CD8-positive, alpha-beta memory T cell (primary cell): ENCODE results near the gene MEIS2. TPM values are rescaled to one million over a fixed set of nuclear protein-coding genes. Genes with fewer than 3 reads are reported as not detected.
A peak's percentile ranks its signal among the peaks of the same experiment; 100 is the strongest.

Experiments
- CTCF ChIA-PET: fragments of 350-600 bp; sonication (Branson Sonifier 250); formaldehyde crosslinking; loops from one replicate; lab custom pipeline; 2021; ENCODE audit warnings: antibody characterized with exemption; lab: Charles Lee
- POLR2A ChIA-PET: fragments of 350-600 bp; sonication (Branson Sonifier 250); formaldehyde crosslinking; loops from one replicate; lab custom pipeline; 2021; ENCODE audit warnings: antibody characterized with exemption; lab: Charles Lee
- DNase-seq, 5 donors: peaks; one replicate each; pipeline versions ENCODE4 v3.0.0 to v3.0.0-alpha.2; 2020 to 2022; ENCODE audit warnings: mixed read lengths in 1 of 5
- H3K27ac ChIP-seq: one replicate; pipeline ENCODE4 v1.7.0; 2013; ENCODE audit warnings: low read depth, mild to moderate bottlenecking, low read length, moderate library complexity
- H3K27me3 ChIP-seq: 2 replicates; pipeline ENCODE4 v1.7.0; 2013; ENCODE audit warnings: low read length, mild to moderate bottlenecking; ENCODE audit not compliant: insufficient read depth, poor library complexity, severe bottlenecking
- H3K36me3 ChIP-seq: 2 replicates; pipeline ENCODE4 v1.7.0; 2013; ENCODE audit warnings: mild to moderate bottlenecking, low read length, moderate library complexity; ENCODE audit not compliant: insufficient read depth
- H3K4me1 ChIP-seq: 2 replicates; pipeline ENCODE4 v1.7.0; 2013; ENCODE audit warnings: mild to moderate bottlenecking, low read length, moderate library complexity; ENCODE audit not compliant: insufficient read depth
- H3K4me3 ChIP-seq: 2 replicates; pipeline ENCODE4 v1.7.0; 2013; ENCODE audit warnings: mild to moderate bottlenecking, low read length
- H3K9me3 ChIP-seq: 2 replicates; pipeline ENCODE4 v1.7.0; 2013; ENCODE audit warnings: mild to moderate bottlenecking, low read length
- H3K27ac Mint-ChIP-seq, 8 donors: one replicate each; pipeline ENCODE4 v1.8.0; 2020 to 2021; ENCODE audit warnings: mixed read lengths in 8 of 8, mild to moderate bottlenecking in 6 of 8, inconsistent platforms in 3 of 8, moderate library complexity in 3 of 8
- H3K27me3 Mint-ChIP-seq, 2 donors: one replicate each; pipeline ENCODE4 v1.8.0; 2020 to 2021; ENCODE audit warnings: mixed read lengths in 2 of 2, mild to moderate bottlenecking in 1 of 2, moderate library complexity in 1 of 2
- H3K36me3 Mint-ChIP-seq, 3 donors: one replicate each; pipeline ENCODE4 v1.8.0; 2020 to 2021; ENCODE audit warnings: mixed read lengths in 3 of 3, inconsistent platforms in 1 of 3, mild to moderate bottlenecking in 1 of 3
- H3K4me1 Mint-ChIP-seq, 3 donors: one replicate each; pipeline ENCODE4 v1.8.0; 2020 to 2021; ENCODE audit warnings: mixed read lengths in 3 of 3, inconsistent platforms in 1 of 3, mild to moderate bottlenecking in 1 of 3
- H3K4me3 Mint-ChIP-seq, 7 donors: one replicate each; pipeline ENCODE4 v1.8.0; 2020 to 2021; ENCODE audit warnings: mixed read lengths in 7 of 7, mild to moderate bottlenecking in 6 of 7, moderate library complexity in 4 of 7, inconsistent platforms in 2 of 7
- H3K9me3 Mint-ChIP-seq, 5 donors: one replicate each; pipeline ENCODE4 v1.8.0; 2020 to 2022; ENCODE audit warnings: mixed read lengths in 5 of 5, mild to moderate bottlenecking in 3 of 5, moderate library complexity in 2 of 5, inconsistent platforms in 1 of 5
- polyA plus RNA-seq: library from polyadenylated mRNA; unstranded; fragments of 300-500 nt; fragmentation: Illumina TruSeq; gene quantifications from one replicate; pipeline ENCODE4 v1.2.3, GENCODE V29; 2021
- total RNA-seq, 2 experiments: library from RNA; stranded (reverse); gene quantifications; one replicate each; pipeline ENCODE4 v1.2.3, GENCODE V29; 2021

MEIS2 gene
- total and polyA plus RNA-seq, 3 experiments from 2014 or later = not detected

GRCh38 chr15:36878684-36879262, 221.6 kb downstream of the MEIS2 start:
- Mint-ChIP-seq H3K4me1 (peaks cover 6 to 24% (median 7%) of the 10 kb centered on the region in 3 donors), H3K9me3 (peaks cover 0 to 7% (median 5%) of the 10 kb centered on the region in 5 donors), H3K36me3 (no peaks in the 10 kb centered on the region), H3K27ac (no peak overlapping the region), H3K4me3 (peak overlapping the region in 2 of 7 donors; percentile 43), H3K27me3 (peaks cover 66 to 85% of the 10 kb centered on the region in 2 donors)
- Histone ChIP-seq H3K4me3 (no peak overlapping the region), H3K4me1 (no peaks in the 10 kb centered on the region), H3K27ac (no peak overlapping the region), H3K27me3 (peaks cover 28% of the 10 kb centered on the region), H3K9me3 (no peaks in the 10 kb centered on the region), H3K36me3 (no peaks in the 10 kb centered on the region)
- ChIA-PET CTCF (no interaction called here), POLR2A (no interaction called here)
- no peak for DNase-seq

GRCh38 chr15:36877796-36878683, 222.3 kb downstream of the MEIS2 start:
- Mint-ChIP-seq H3K27ac (peak overlapping the region in 1 of 8 donors; percentile 32), H3K4me1 (peaks cover 6 to 18% (median 6%) of the 10 kb centered on the region in 3 donors), H3K9me3 (peaks cover 0 to 7% (median 5%) of the 10 kb centered on the region in 5 donors), H3K36me3 (no peaks in the 10 kb centered on the region), H3K27me3 (peaks cover 60 to 83% of the 10 kb centered on the region in 2 donors), H3K4me3 (peak overlapping the region in 5 of 7 donors; percentile 28 to 53 (median 43))
- DNase-seq = no peak
- no peak overlapping the region for H3K4me3 ChIP-seq
- CTCF ChIA-PET = no interaction called here
- no peaks in the 10 kb centered on the region for H3K36me3 ChIP-seq
- POLR2A ChIA-PET = no interaction called here
- H3K9me3 ChIP-seq = no peaks in the 10 kb centered on the region
- H3K27me3 ChIP-seq = peaks cover 26% of the 10 kb centered on the region
- H3K4me1 ChIP-seq = no peaks in the 10 kb centered on the region
- no peak overlapping the region for H3K27ac ChIP-seq

GRCh38 chr15:36877294-36877693, 223.1 kb downstream of the MEIS2 start:
- H3K36me3 Mint-ChIP-seq = no peaks in the 10 kb centered on the region
- H3K27ac ChIP-seq = no peak overlapping the region
- H3K9me3 ChIP-seq = no peaks in the 10 kb centered on the region
- CTCF ChIA-PET = no interaction called here
- DNase-seq = no peak
- H3K4me1 Mint-ChIP-seq = peaks cover 6 to 14% (median 6%) of the 10 kb centered on the region in 3 donors
- peak overlapping the region in 1 of 8 donors; percentile 32 for H3K27ac Mint-ChIP-seq
- no peaks in the 10 kb centered on the region for H3K36me3 ChIP-seq
- H3K27me3 ChIP-seq = peaks cover 26% of the 10 kb centered on the region
- H3K9me3 Mint-ChIP-seq = peaks cover 0 to 6% (median 4%) of the 10 kb centered on the region in 5 donors
- peaks cover 57 to 83% of the 10 kb centered on the region in 2 donors for H3K27me3 Mint-ChIP-seq
- H3K4me1 ChIP-seq = no peaks in the 10 kb centered on the region
- no peak overlapping the region for H3K4me3 ChIP-seq
- peak overlapping the region in 2 of 7 donors; percentile 2 to 24 for H3K4me3 Mint-ChIP-seq
- POLR2A ChIA-PET = no interaction called here

- H3K27ac Mint-ChIP-seq = peak overlapping the region in 1 of 8 donors; percentile 10
- DNase-seq = no peak
- peaks cover 45 to 68% of the 10 kb centered on the region in 2 donors for H3K27me3 Mint-ChIP-seq
- H3K4me1 ChIP-seq = no peaks in the 10 kb centered on the region
- no peak overlapping the region for H3K4me3 Mint-ChIP-seq
- H3K27me3 ChIP-seq = peaks cover 26% of the 10 kb centered on the region
- peaks cover 0 to 5% (median 4%) of the 10 kb centered on the region in 5 donors for H3K9me3 Mint-ChIP-seq
- no peak overlapping the region for H3K4me3 ChIP-seq
- H3K27ac ChIP-seq = no peak overlapping the region
- ChIA-PET CTCF (no interaction called here), POLR2A (no interaction called here)
- no peaks in the 10 kb centered on the region for H3K36me3 ChIP-seq
- peaks cover 6 to 14% (median 6%) of the 10 kb centered on the region in 3 donors for H3K4me1 Mint-ChIP-seq
- H3K36me3 Mint-ChIP-seq = no peaks in the 10 kb centered on the region
- no peaks in the 10 kb centered on the region for H3K9me3 ChIP-seq
Measured at GRCh38 chr15:36875740-36876334, 224.5 kb downstream of the MEIS2 start.

- Histone ChIP-seq H3K36me3 (no peaks in the 10 kb centered on the region), H3K9me3 (no peaks in the 10 kb centered on the region), H3K27me3 (peaks cover 19% of the 10 kb centered on the region), H3K4me3 (no peak overlapping the region), H3K27ac (no peak overlapping the region), H3K4me1 (no peaks in the 10 kb centered on the region)
- Mint-ChIP-seq H3K27me3 (peaks cover 40 to 63% of the 10 kb centered on the region in 2 donors), H3K36me3 (no peaks in the 10 kb centered on the region), H3K4me3 (no peak overlapping the region), H3K27ac (no peak overlapping the region), H3K9me3 (peaks cover 0 to 5% (median 4%) of the 10 kb centered on the region in 5 donors), H3K4me1 (peaks cover 6 to 14% (median 6%) of the 10 kb centered on the region in 3 donors)
- ChIA-PET CTCF (no interaction called here), POLR2A (no interaction called here)
- no peak for DNase-seq
Measured at GRCh38 chr15:36874930-36875329, 225.4 kb downstream of the MEIS2 start.

- no peak for DNase-seq
- H3K27me3 Mint-ChIP-seq = peaks cover under 1 to 1% of the 10 kb centered on the region in 2 donors
- no peak overlapping the region for H3K27ac ChIP-seq
- POLR2A ChIA-PET = no interaction called here
- no peak overlapping the region for H3K4me3 Mint-ChIP-seq
- H3K4me3 ChIP-seq = no peak overlapping the region
- H3K36me3 Mint-ChIP-seq = no peaks in the 10 kb centered on the region
- no peaks in the 10 kb centered on the region for H3K36me3 ChIP-seq
- peaks cover 0 to 6% (median 0%) of the 10 kb centered on the region in 5 donors for H3K9me3 Mint-ChIP-seq
- H3K9me3 ChIP-seq = no peaks in the 10 kb centered on the region
- no peak overlapping the region for H3K27ac Mint-ChIP-seq
- no peaks in the 10 kb centered on the region for H3K4me1 ChIP-seq
- H3K4me1 Mint-ChIP-seq = no peaks in the 10 kb centered on the region
- no peaks in the 10 kb centered on the region for H3K27me3 ChIP-seq
- CTCF ChIA-PET = no interaction called here
Measured at GRCh38 chr15:36867436-36867835, 232.9 kb downstream of the MEIS2 start.

GRCh38 chr15:36866896-36867295, 233.5 kb downstream of the MEIS2 start:
- H3K36me3 ChIP-seq = no peaks in the 10 kb centered on the region
- no peaks in the 10 kb centered on the region for H3K36me3 Mint-ChIP-seq
- no peaks in the 10 kb centered on the region for H3K9me3 ChIP-seq
- no peak overlapping the region for H3K27ac ChIP-seq
- no peak overlapping the region for H3K4me3 ChIP-seq
- no peaks in the 10 kb centered on the region for H3K27me3 ChIP-seq
- no peaks in the 10 kb centered on the region for H3K4me1 ChIP-seq
- no peak overlapping the region for H3K27ac Mint-ChIP-seq
- DNase-seq = no peak
- H3K4me3 Mint-ChIP-seq = no peak overlapping the region
- no peaks in the 10 kb centered on the region for H3K4me1 Mint-ChIP-seq
- H3K27me3 Mint-ChIP-seq = no peaks in the 10 kb centered on the region
- peaks cover 0 to 6% (median 0%) of the 10 kb centered on the region in 5 donors for H3K9me3 Mint-ChIP-seq
- ChIA-PET POLR2A (no interaction called here), CTCF (no interaction called here)

GRCh38 chr15:36863570-36863969, 236.8 kb downstream of the MEIS2 start:
- ChIA-PET CTCF (no interaction called here), POLR2A (no interaction called here)
- H3K4me3 ChIP-seq = no peak overlapping the region
- Mint-ChIP-seq H3K4me1 (no peaks in the 10 kb centered on the region), H3K9me3 (peaks cover 0 to 6% (median 0%) of the 10 kb centered on the region in 5 donors), H3K27me3 (peaks cover 0 to 3% of the 10 kb centered on the region in 2 donors), H3K27ac (no peak overlapping the region), H3K4me3 (no peak overlapping the region), H3K36me3 (no peaks in the 10 kb centered on the region)
- no peaks in the 10 kb centered on the region for H3K4me1 ChIP-seq
- no peak overlapping the region for H3K27ac ChIP-seq
- H3K36me3 ChIP-seq = no peaks in the 10 kb centered on the region
- no peaks in the 10 kb centered on the region for H3K27me3 ChIP-seq
- H3K9me3 ChIP-seq = no peaks in the 10 kb centered on the region
- DNase-seq = no peak
